SK-N-SH treated with all-trans-retinoic acid at 6 μM for 48 hours (cell line): ENCODE measurements around the gene NUP210.

Experiments used
- ATAC-seq: fragments of 200-7000 bp; cut with Tn5 transposase; 3 replicates; pipeline ENCODE4 v1.9.1; 2020; ENCODE audit warnings: mild to moderate bottlenecking, moderate library complexity
- ARNTL ChIP-seq: fragments of 450-650 bp; formaldehyde crosslinking; IDR thresholded peaks from 2 replicates; pipeline ENCODE4 v1.5.0; 2020; ENCODE audit warnings: low read depth, mild to moderate bottlenecking, moderate library complexity, borderline replicate concordance
- BACH2 ChIP-seq: fragments of 250-450 bp; sonication (Bioruptor Pico); IDR thresholded peaks from 2 replicates; pipeline ENCODE4 v1.9.0; 2021; ENCODE audit warnings: mild to moderate bottlenecking, borderline replicate concordance
- CSDC2 ChIP-seq: fragments of 250-450 bp; sonication (Bioruptor Pico); IDR thresholded peaks from 2 replicates; pipeline ENCODE4 v1.5.0; 2020; ENCODE audit warnings: mild to moderate bottlenecking, moderate library complexity
- ESRRG ChIP-seq: fragments of 250-450 bp; sonication (Bioruptor Pico); IDR thresholded peaks from 2 replicates; pipeline ENCODE4 v1.6.1; 2021; ENCODE audit warnings: mild to moderate bottlenecking
- ISL1 ChIP-seq: fragments of 250-450 bp; sonication (Bioruptor Pico); IDR thresholded peaks from 2 replicates; pipeline ENCODE4 v2.1.2; 2022; ENCODE audit warnings: mild to moderate bottlenecking, moderate library complexity
- OSR1 ChIP-seq: fragments of 250-450 bp; sonication (Bioruptor Pico); IDR thresholded peaks from 2 replicates; pipeline ENCODE4 v1.8.0; 2022; ENCODE audit warnings: moderate library complexity, mild to moderate bottlenecking, inconsistent platforms
- PPARA ChIP-seq: fragments of 250-450 bp; sonication (Bioruptor Pico); IDR thresholded peaks from 2 replicates; pipeline ENCODE4 v1.5.0; 2020; ENCODE audit warnings: mild to moderate bottlenecking, borderline replicate concordance
- SNAI2 ChIP-seq: fragments of 250-450 bp; sonication (Bioruptor Pico); IDR thresholded peaks from 2 replicates; pipeline ENCODE4 v1.5.0; 2020; ENCODE audit warnings: mild to moderate bottlenecking, moderate library complexity
- TCF4 ChIP-seq: fragments of 250-450 bp; sonication (Bioruptor Pico); IDR thresholded peaks from 2 replicates; pipeline ENCODE4 v1.8.0; 2021; ENCODE audit warnings: mild to moderate bottlenecking, moderate library complexity, borderline replicate concordance
- TOX ChIP-seq: fragments of 250-450 bp; sonication (Bioruptor Pico); IDR thresholded peaks from 2 replicates; pipeline ENCODE4 v1.8.0; 2021; ENCODE audit warnings: mild to moderate bottlenecking, moderate library complexity, borderline replicate concordance
- ZC3H10 ChIP-seq: fragments of 250-450 bp; sonication (Bioruptor Pico); IDR thresholded peaks from 2 replicates; pipeline ENCODE4 v1.5.1; 2021; ENCODE audit warnings: mild to moderate bottlenecking, moderate library complexity
- ZFP3 ChIP-seq: fragments of 250-450 bp; sonication (Bioruptor Pico); IDR thresholded peaks from 2 replicates; pipeline ENCODE4 v1.5.0; 2020; ENCODE audit warnings: mild to moderate bottlenecking, moderate library complexity
- ZFP30 ChIP-seq: fragments of 450-650 bp; formaldehyde crosslinking; IDR thresholded peaks from 2 replicates; pipeline ENCODE4 v1.5.0; 2022; ENCODE audit warnings: mild to moderate bottlenecking, moderate library complexity
- ZNF565 ChIP-seq: fragments of 450-650 bp; formaldehyde crosslinking; conservative IDR thresholded peaks from 2 replicates; pipeline ENCODE4 v1.5.0; 2020; ENCODE audit warnings: low read depth, mild to moderate bottlenecking, moderate library complexity
- ZNF70 ChIP-seq: fragments of 450-650 bp; formaldehyde crosslinking; IDR thresholded peaks from 2 replicates; pipeline ENCODE4 v1.5.0; 2020; ENCODE audit warnings: mild to moderate bottlenecking, moderate library complexity
- ZNF8 ChIP-seq: fragments of 450-650 bp; formaldehyde crosslinking; IDR thresholded peaks from 2 replicates; pipeline ENCODE4 v1.5.0; 2020; ENCODE audit warnings: mild to moderate bottlenecking, moderate library complexity
- TF ChIP-seq, protein P1 (sequence below): fragments of 250-450 bp; sonication (Bioruptor Pico); IDR thresholded peaks from 2 replicates; pipeline ENCODE4 v1.5.1; 2020; ENCODE audit warnings: low read depth, mild to moderate bottlenecking, moderate library complexity
- TF ChIP-seq, protein P2 (sequence below): fragments of 250-450 bp; sonication (Bioruptor Pico); IDR thresholded peaks from 2 replicates; pipeline ENCODE4 v1.5.0; 2020; ENCODE audit warnings: mild to moderate bottlenecking, moderate library complexity
- TF ChIP-seq, protein P3 (sequence below): fragments of 250-450 bp; sonication (Bioruptor Pico); IDR thresholded peaks from 2 replicates; pipeline ENCODE4 v1.8.0; 2020; ENCODE audit warnings: mild to moderate bottlenecking, moderate library complexity, borderline replicate concordance
- TF ChIP-seq, protein P4 (sequence below): fragments of 250-450 bp; sonication (Bioruptor Pico); IDR thresholded peaks from 2 replicates; pipeline ENCODE4 v1.8.0; 2021; ENCODE audit warnings: low read depth, mild to moderate bottlenecking, moderate library complexity, borderline replicate concordance
- TF ChIP-seq, protein P5 (sequence below): fragments of 250-450 bp; sonication (Bioruptor Pico); IDR thresholded peaks from 2 replicates; pipeline ENCODE4 v1.5.1; 2021; ENCODE audit warnings: mild to moderate bottlenecking, moderate library complexity

The NUP210 gene

DNA sequence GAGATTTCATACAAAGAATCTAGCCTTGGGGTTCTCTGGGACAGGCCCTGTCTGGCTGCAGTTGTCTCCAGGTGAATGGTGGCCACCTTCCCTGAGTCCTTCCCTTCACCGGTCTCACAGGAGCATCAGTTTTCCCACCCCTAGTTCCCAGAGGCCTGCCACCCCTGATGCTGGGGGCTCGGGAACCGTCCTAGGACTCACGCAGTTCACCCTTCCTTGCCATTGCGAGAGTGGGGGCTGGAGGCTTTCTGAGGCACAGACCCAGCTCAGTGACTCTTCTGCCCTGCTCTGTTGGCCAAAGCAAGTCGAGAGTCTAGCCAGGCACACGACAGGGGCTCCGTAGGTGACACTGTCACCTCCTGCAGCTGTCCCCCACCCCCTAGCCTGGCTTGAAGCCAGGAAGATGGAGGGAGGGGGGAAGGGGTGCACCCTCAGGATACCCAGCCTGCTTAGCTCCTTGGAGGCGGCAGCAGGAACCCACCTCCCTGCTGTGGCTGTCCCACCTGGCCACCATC, 130.3 kb downstream of the NUP210 start:
- no peak for ATAC-seq
- TF ChIP-seq ARNTL (CRISPR knock-in tag) (no peak), ZNF70 (CRISPR knock-in tag) (no peak), BACH2 (no peak), ISL1 (CRISPR knock-in tag) (no peak), TOX (CRISPR knock-in tag) (no peak), ZNF8 (CRISPR knock-in tag) (no peak), OSR1 (CRISPR knock-in tag) (no peak), TCF4 (CRISPR knock-in tag) (no peak), ZFP3 (no peak), ZFP30 (CRISPR knock-in tag) (no peak), SNAI2 (CRISPR knock-in tag) (no peak)
- TF ChIP-seq, protein P1, sequence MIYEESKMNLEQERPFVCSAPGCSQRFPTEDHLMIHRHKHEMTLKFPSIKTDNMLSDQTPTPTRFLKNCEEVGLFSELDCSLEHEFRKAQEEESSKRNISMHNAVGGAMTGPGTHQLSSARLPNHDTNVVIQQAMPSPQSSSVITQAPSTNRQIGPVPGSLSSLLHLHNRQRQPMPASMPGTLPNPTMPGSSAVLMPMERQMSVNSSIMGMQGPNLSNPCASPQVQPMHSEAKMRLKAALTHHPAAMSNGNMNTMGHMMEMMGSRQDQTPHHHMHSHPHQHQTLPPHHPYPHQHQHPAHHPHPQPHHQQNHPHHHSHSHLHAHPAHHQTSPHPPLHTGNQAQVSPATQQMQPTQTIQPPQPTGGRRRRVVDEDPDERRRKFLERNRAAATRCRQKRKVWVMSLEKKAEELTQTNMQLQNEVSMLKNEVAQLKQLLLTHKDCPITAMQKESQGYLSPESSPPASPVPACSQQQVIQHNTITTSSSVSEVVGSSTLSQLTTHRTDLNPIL, result no peak
- TF ChIP-seq, protein P2, sequence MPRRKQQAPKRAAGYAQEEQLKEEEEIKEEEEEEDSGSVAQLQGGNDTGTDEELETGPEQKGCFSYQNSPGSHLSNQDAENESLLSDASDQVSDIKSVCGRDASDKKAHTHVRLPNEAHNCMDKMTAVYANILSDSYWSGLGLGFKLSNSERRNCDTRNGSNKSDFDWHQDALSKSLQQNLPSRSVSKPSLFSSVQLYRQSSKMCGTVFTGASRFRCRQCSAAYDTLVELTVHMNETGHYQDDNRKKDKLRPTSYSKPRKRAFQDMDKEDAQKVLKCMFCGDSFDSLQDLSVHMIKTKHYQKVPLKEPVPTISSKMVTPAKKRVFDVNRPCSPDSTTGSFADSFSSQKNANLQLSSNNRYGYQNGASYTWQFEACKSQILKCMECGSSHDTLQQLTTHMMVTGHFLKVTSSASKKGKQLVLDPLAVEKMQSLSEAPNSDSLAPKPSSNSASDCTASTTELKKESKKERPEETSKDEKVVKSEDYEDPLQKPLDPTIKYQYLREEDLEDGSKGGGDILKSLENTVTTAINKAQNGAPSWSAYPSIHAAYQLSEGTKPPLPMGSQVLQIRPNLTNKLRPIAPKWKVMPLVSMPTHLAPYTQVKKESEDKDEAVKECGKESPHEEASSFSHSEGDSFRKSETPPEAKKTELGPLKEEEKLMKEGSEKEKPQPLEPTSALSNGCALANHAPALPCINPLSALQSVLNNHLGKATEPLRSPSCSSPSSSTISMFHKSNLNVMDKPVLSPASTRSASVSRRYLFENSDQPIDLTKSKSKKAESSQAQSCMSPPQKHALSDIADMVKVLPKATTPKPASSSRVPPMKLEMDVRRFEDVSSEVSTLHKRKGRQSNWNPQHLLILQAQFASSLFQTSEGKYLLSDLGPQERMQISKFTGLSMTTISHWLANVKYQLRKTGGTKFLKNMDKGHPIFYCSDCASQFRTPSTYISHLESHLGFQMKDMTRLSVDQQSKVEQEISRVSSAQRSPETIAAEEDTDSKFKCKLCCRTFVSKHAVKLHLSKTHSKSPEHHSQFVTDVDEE (CRISPR knock-in tag), result no peak
- TF ChIP-seq, protein P3, sequence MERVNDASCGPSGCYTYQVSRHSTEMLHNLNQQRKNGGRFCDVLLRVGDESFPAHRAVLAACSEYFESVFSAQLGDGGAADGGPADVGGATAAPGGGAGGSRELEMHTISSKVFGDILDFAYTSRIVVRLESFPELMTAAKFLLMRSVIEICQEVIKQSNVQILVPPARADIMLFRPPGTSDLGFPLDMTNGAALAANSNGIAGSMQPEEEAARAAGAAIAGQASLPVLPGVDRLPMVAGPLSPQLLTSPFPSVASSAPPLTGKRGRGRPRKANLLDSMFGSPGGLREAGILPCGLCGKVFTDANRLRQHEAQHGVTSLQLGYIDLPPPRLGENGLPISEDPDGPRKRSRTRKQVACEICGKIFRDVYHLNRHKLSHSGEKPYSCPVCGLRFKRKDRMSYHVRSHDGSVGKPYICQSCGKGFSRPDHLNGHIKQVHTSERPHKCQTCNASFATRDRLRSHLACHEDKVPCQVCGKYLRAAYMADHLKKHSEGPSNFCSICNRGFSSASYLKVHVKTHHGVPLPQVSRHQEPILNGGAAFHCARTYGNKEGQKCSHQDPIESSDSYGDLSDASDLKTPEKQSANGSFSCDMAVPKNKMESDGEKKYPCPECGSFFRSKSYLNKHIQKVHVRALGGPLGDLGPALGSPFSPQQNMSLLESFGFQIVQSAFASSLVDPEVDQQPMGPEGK (CRISPR knock-in tag), result no peak
- TF ChIP-seq, all 23 proteins: peak for 0

DNA sequence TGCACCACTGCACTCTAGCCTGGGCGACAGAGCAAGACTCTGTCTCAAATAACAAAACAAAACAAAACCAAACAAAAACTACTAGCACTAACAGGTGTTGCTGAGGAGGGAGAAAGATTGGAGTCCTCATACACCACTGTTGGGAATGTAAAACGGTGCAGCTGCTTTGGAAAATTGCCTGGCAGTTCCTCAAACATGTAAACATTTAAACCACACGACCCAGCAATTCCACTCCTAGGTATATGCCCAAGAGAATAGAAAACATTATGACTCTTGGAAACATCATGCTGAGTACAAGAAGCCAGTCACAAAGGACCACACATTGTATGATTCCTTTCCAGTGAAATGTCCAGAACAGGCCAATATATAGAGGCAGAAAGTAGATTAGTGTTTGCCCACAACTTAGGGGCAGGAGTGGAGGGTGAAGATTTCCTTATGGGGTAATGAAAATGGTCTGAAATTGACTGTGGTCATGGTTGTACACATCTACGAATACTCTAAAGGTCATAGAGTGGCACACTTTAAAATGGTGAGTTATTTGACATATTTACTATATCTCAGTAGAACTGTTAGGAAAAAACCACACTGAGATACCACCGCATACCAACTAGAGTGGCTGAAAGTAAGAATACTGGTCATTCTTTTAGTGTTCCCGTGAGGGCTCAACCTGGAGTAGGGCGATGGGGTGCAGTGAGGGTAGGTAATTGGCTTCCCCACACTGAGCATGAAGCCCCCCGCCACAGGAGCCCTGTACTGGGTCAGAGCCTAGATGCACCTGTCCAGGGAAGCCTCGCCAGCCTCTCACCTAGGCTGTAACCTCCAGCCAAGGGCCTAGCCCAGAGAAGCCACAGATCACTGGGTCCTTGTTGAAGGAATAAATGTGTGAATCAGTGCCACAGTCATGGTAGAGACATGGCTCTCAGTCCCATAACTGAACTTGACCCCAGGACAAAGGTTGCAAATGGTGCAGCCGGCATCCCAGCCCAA, 131.1 kb downstream of the NUP210 start:
- no peak for ATAC-seq
- TF ChIP-seq ZNF565 (CRISPR knock-in tag), result no peak
- TF ChIP-seq ESRRG, result no peak
- no peak for TF ChIP-seq ZFP30 (CRISPR knock-in tag)
- no peak for TF ChIP-seq PPARA
- no peak for TF ChIP-seq ZC3H10 (CRISPR knock-in tag)
- TF ChIP-seq OSR1 (CRISPR knock-in tag), result no peak

DNA sequence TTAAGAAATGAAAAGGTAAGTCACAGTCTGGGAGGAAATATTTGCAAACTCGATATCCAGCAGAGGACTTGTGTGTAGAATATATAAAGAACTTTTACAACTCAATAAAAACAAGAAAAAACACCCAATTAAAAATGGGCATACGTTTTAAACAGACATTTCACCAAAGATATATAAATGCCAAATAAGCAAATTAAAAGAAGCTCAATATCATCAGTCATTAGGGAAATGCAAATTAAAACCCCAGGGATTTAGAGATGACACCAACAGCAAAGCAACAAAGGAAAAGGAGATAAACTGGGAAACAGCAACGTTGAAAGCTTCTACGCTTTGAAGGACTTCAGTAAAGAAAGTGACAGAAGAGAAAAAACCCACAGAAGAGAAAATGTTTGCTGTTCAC, 132.3 kb downstream of the NUP210 start:
- TF ChIP-seq, protein P4, sequence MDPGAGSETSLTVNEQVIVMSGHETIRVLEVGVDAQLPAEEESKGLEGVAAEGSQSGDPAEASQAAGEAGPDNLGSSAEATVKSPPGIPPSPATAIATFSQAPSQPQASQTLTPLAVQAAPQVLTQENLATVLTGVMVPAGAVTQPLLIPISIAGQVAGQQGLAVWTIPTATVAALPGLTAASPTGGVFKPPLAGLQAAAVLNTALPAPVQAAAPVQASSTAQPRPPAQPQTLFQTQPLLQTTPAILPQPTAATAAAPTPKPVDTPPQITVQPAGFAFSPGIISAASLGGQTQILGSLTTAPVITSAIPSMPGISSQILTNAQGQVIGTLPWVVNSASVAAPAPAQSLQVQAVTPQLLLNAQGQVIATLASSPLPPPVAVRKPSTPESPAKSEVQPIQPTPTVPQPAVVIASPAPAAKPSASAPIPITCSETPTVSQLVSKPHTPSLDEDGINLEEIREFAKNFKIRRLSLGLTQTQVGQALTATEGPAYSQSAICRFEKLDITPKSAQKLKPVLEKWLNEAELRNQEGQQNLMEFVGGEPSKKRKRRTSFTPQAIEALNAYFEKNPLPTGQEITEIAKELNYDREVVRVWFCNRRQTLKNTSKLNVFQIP (CRISPR knock-in tag), result no peak
- TF ChIP-seq ZFP30 (CRISPR knock-in tag) (no peak), TCF4 (CRISPR knock-in tag) (no peak), PPARA (no peak), SNAI2 (CRISPR knock-in tag) (no peak), ESRRG (no peak), ZNF565 (CRISPR knock-in tag) (no peak), ZC3H10 (CRISPR knock-in tag) (no peak), ARNTL (CRISPR knock-in tag) (no peak), CSDC2 (CRISPR knock-in tag) (no peak), ZFP3 (no peak), ZNF70 (CRISPR knock-in tag) (no peak), BACH2 (no peak), TOX (CRISPR knock-in tag) (no peak)
- TF ChIP-seq, protein P1, result no peak
- TF ChIP-seq, protein P5, sequence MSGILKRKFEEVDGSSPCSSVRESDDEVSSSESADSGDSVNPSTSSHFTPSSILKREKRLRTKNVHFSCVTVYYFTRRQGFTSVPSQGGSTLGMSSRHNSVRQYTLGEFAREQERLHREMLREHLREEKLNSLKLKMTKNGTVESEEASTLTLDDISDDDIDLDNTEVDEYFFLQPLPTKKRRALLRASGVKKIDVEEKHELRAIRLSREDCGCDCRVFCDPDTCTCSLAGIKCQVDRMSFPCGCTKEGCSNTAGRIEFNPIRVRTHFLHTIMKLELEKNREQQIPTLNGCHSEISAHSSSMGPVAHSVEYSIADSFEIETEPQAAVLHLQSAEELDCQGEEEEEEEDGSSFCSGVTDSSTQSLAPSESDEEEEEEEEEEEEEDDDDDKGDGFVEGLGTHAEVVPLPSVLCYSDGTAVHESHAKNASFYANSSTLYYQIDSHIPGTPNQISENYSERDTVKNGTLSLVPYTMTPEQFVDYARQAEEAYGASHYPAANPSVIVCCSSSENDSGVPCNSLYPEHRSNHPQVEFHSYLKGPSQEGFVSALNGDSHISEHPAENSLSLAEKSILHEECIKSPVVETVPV (CRISPR knock-in tag), result no peak
- TF ChIP-seq, protein P3 (CRISPR knock-in tag), result no peak
- ATAC-seq, result no peak
